ENCODE measurements around the gene TGM2. TPM values are rescaled to one million over a fixed set of nuclear protein-coding genes. Genes with fewer than 3 reads are reported as not detected.

Gene TGM2
- total RNA-seq, 1 donor from 2014 or later = 131 TPM

GRCh38 chr20:38178065-38178491, 13.0 kb upstream of the TGM2 start:
- no peak for DNase-seq (ENCODE audit: low spot score)

- no peak for DNase-seq (ENCODE audit: low spot score)
Observed at GRCh38 chr20:38177201-38177600, 12.1 kb upstream of the TGM2 start.

GRCh38 chr20:38175304-38176180, 10.5 kb upstream of the TGM2 start:
- DNase-seq (ENCODE audit: low spot score) = no peak

- no peak for DNase-seq (ENCODE audit: low spot score)
Observed at GRCh38 chr20:38173237-38174156, 8.4 kb upstream of the TGM2 start.

GRCh38 chr20:38172408-38172807, 7.3 kb upstream of the TGM2 start:
- DNase-seq (ENCODE audit: low spot score) = no peak

GRCh38 chr20:38171675-38172043, 6.6 kb upstream of the TGM2 start:
- no peak for DNase-seq (ENCODE audit: low spot score)

GRCh38 chr20:38170826-38171674, 6.0 kb upstream of the TGM2 start:
- no peak for DNase-seq (ENCODE audit: low spot score)

GRCh38 chr20:38170219-38170825, 5.3 kb upstream of the TGM2 start:
- no peak for DNase-seq (ENCODE audit: low spot score)

- no peak for DNase-seq (ENCODE audit: low spot score)
Observed at GRCh38 chr20:38169636-38170193, 4.6 kb upstream of the TGM2 start.

- no peak for DNase-seq (ENCODE audit: low spot score)
Observed at GRCh38 chr20:38168791-38169589, 3.9 kb upstream of the TGM2 start.

GRCh38 chr20:38167851-38168760, 3.0 kb upstream of the TGM2 start:
- DNase-seq (ENCODE audit: low spot score) = no peak

GRCh38 chr20:38167328-38167850, 2.3 kb upstream of the TGM2 start:
- no peak for DNase-seq (ENCODE audit: low spot score)

GRCh38 chr20:38166703-38167233, 1.7 kb upstream of the TGM2 start:
- DNase-seq (ENCODE audit: low spot score) = no peak

GRCh38 chr20:38165966-38166702, 1.1 kb upstream of the TGM2 start:
- DNase-seq (ENCODE audit: low spot score) = no peak

GRCh38 chr20:38164624-38165088, 414 bp downstream of the TGM2 start:
- no peak for DNase-seq (ENCODE audit: low spot score)

GRCh38 chr20:38164069-38164468, 1.0 kb downstream of the TGM2 start:
- DNase-seq (ENCODE audit: low spot score) = no peak

Measured in mesenteric fat pad (tissue), 1 donor.